Left hindlimb (tissue), 1 donor: ENCODE results near the gene KCNJ14.

Source experiments
- DNase-seq: peaks from one replicate; pipeline ENCODE4 v3.0.0-alpha.2; 2018

The KCNJ14 gene

GRCh38 chr19:48509467-48510194, 54.3 kb downstream of the KCNJ14 start:
- no peak for DNase-seq

GRCh38 chr19:48510421-48511268, 55.3 kb downstream of the KCNJ14 start:
- DNase-seq, result peak; percentile 78

- no peak for DNase-seq
Observed at GRCh38 chr19:48511321-48511731, 56.0 kb downstream of the KCNJ14 start.

GRCh38 chr19:48511800-48512503, 56.6 kb downstream of the KCNJ14 start, which contains the start of gene LMTK3:
Gene LMTK3 (minus strand): TSS chr19:48511835. CDS start chr19:48511576, 259 bp downstream.
- no peak for DNase-seq

- no peak for DNase-seq
Observed at GRCh38 chr19:48512504-48513288, 57.3 kb downstream of the KCNJ14 start.

GRCh38 chr19:48513289-48514122, 58.1 kb downstream of the KCNJ14 start:
- DNase-seq, result peak; percentile 74

GRCh38 chr19:48514123-48514458, 58.7 kb downstream of the KCNJ14 start:
- no peak for DNase-seq

GRCh38 chr19:48516536-48516935, 61.2 kb downstream of the KCNJ14 start:
- no peak for DNase-seq
